DMS53 treated with DMSO at 0.1 percent for 48 hours (cell line): Measurements from ENCODE around the gene KRTAP10-11.
"Not testable (repeated sequence)": the region's sequence is repeated elsewhere in the genome, so short reads cannot be mapped to it uniquely, and the experiment has no call there.

Source experiments
- DNase-seq: peaks from one replicate; lab custom pipeline; 2025; ENCODE audit not compliant: unreplicated experiment; lab: John Stamatoyannopoulos, UW

KRTAP10-11 gene

DNA sequence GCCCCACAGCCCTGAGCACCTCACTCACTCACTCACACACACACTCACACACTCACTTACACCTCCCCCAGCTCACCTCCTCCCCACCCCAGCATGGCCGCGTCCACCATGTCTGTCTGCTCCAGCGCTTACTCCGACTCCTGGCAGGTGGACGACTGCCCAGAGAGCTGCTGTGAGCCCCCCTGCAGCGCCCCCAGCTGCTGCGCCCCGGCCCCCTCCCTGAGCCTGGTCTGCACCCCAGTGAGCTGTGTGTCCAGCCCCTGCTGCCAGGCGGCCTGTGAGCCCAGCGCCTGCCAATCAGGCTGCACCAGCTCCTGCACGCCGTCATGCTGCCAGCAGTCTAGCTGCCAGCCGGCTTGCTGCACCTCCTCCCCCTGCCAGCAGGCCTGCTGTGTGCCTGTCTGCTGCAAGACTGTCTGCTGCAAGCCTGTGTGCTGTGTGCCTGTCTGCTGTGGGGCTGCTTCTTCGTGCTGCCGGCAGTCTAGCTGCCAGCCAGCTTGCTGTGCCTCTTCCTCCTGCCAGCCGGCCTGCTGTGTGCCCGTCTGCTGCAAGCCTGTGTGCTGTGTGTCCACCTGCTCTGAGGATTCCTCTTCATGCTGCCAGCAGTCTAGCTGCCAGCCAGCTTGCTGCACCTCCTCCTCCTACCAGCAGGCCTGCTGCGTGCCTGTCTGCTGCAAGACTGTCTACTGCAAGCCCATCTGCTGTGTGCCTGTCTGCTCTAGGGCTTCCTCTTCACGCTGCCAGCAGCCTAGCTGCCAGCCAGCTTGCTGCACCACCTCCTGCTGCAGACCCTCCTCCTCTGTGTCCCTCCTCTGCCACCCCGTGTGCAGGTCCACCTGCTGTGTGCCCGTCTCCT is at the start of gene KRTAP10-11:
KRTAP10-11 (plus strand) TSS at position 49 of the 856 bp plus-strand sequence; CDS start at position 94, 45 bp downstream.
- not testable (repeated sequence) for DNase-seq

GRCh38 chr21:44598061-44598460 is 48.2 kb upstream of the KRTAP10-11 start:
- no peak for DNase-seq

DNA sequence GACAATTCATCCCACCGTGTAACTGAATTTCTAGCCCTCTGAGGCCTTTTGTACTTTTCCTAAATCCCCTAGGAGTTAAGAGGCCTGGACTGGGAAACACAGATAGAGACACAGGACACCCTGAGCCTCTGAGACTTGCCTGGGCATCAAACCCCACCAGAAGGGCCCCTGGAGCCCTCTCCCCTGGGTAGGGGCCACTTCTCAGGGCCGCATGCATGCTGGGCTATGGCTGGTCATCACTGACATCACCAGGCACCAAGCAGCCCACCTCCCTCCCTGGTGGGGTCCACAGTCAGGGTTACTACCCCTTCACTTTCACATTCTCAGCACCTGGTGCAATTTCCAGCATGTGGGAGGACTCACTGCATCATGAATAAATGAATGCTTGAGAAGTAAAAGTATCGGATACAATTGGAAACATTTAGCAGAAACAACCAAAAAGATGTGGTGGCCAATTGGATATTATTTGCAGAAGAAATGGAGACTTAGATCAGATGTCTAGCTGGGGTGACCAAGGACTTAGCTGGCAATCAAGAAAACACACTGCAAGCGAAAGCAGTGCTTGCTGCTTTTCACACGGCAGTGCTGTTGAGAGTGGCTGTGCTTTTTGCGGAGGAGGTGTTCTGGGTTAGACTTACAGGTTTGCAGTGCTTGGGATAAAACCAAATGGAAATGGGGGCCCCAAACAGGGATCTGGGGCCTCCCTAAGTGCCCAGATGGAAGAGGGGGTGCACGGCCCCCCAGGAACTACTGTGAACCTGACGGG is 46.8 kb upstream of the KRTAP10-11 start:
- no peak for DNase-seq

- not testable (repeated sequence) for DNase-seq
Measured at GRCh38 chr21:44600118-44600978, 45.9 kb upstream of the KRTAP10-11 start, which contains the start of gene KRTAP10-7. KRTAP10-7 (plus strand) TSS chr21:44600597; CDS start chr21:44600622, 25 bp downstream.

- not testable (repeated sequence) for DNase-seq
Measured at GRCh38 chr21:44601091-44601490, 45.1 kb upstream of the KRTAP10-11 start.

- DNase-seq: no peak
Measured at GRCh38 chr21:44601596-44602462, 44.4 kb upstream of the KRTAP10-11 start.

- DNase-seq: no peak
Measured at GRCh38 chr21:44602463-44602850, 43.8 kb upstream of the KRTAP10-11 start.

DNA sequence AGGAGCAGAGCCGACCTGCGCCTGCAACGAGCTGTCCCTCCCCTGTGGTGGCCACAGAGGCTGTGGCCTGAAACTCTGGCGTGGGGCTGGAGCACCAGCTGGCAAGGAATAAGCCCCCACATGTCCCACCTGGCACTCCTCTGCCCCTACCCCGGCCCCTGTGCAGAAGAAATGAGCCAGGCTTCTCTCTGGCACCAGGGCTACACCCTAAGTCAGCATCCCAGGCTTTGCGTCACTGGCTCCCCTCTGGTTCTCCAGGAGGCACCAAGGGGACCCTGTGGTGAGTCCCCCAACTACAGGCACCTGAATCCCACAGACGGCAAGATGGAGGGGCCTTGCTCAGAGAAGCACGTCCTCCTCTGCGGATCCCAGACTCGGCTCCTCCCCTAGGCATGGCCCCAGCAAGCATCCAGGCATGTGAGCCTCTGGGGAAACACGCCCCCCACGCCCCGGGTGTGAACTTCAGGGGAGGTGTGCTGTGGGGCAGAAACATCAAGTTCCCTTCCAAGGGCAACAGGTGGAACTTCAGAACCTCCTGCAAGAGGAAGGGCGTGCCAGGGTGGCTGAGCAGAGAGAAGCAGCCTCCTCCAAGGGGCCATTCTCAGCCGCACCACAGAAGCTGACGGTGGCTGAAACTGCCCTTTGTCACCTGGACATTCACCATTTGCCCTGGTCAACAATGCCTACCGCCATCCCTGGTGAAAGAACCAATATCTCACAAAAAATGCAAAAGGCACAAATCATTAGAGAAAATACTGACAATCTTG is 42.9 kb upstream of the KRTAP10-11 start:
- no peak for DNase-seq

GRCh38 chr21:44603911-44604310 is 42.3 kb upstream of the KRTAP10-11 start:
- no peak for DNase-seq

- DNase-seq: no peak
Measured at GRCh38 chr21:44606495-44606894, 39.7 kb upstream of the KRTAP10-11 start.

GRCh38 chr21:44609193-44609592 is 37.0 kb upstream of the KRTAP10-11 start:
- no peak for DNase-seq

DNA sequence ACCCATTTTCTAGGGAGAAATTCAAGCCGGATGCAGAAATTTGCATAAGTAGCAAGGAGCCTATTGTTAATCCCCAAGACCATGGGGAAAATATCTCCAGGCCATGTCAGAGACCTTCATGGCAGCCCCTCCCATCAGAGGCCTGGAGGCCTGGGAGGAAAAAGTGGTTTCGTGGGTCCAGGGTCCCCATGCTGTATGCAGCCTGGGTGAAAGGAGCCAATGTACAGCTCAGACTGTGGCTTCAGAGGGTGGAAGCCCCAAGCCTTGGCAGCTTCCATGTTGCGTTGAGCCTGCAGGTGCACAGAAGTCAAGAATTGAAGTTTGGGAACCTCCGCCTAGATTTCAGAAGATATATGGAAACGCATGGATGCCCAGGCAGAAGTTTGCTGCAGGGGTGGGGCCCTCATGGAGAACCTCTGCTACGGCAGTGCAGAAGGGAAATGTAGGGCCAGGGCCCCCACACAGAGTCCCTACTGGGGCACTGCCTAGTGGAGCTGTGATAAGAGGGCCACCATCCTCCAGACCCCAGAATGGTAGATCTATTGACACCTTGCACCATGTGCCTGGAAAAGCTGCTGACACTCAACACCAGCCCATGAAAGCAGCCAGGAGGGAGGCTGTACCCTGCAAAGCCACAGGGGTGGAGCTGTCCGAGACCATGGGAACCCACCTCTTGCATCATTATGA is 35.9 kb upstream of the KRTAP10-11 start:
- DNase-seq: not testable (repeated sequence)

- no peak for DNase-seq
Measured at GRCh38 chr21:44611551-44611950, 34.7 kb upstream of the KRTAP10-11 start.

GRCh38 chr21:44612029-44612486 is 34.2 kb upstream of the KRTAP10-11 start, which contains the start of gene KRTAP10-8:
KRTAP10-8 (plus strand) TSS chr21:44612079; CDS start chr21:44612101, 22 bp downstream.
- DNase-seq: no peak

- DNase-seq: no peak
Measured at GRCh38 chr21:44612669-44613229, 33.5 kb upstream of the KRTAP10-11 start.

- no peak for DNase-seq
Measured at GRCh38 chr21:44613386-44614155, 32.6 kb upstream of the KRTAP10-11 start.

GRCh38 chr21:44614161-44614631 is 32.0 kb upstream of the KRTAP10-11 start:
- no peak for DNase-seq
